Lower leg skin (tissue), 4 donors: ENCODE data around the gene PATL2. TPM values are rescaled to one million over a fixed set of nuclear protein-coding genes. Genes with fewer than 3 reads are reported as not detected.
A peak's percentile ranks its signal among the peaks of the same experiment; 100 is the strongest.
"Not testable (repeated sequence)": the region's sequence is repeated elsewhere in the genome, so short reads cannot be mapped to it uniquely, and the experiment has no call there.

Experiments
- DNase-seq, 2 donors: peaks; one replicate each; pipeline ENCODE4 v3.0.0-alpha.2; 2019; ENCODE audit warnings: low spot score in 2 of 2
- H3K4me3 ChIP-seq: fragments of 200-600 bp; sonication (generic); 2 replicates; pipeline ENCODE4 v1.5.1; 2017; ENCODE audit warnings: mild to moderate bottlenecking, low read depth; ENCODE audit not compliant: poor library complexity, severe bottlenecking
- CTCF ChIP-seq, 3 donors: fragments of 450-650 bp; IDR thresholded peaks; one replicate each; pipeline ENCODE4 v1.5.1; 2016; ENCODE audit warnings: antibody characterized with exemption in 3 of 3, mild to moderate bottlenecking in 3 of 3, moderate library complexity in 2 of 3
- POLR2A ChIP-seq, 2 donors: fragments of 450-650 bp; IDR thresholded peaks; one replicate each; pipeline ENCODE4 v1.6.1; 2016 to 2017; ENCODE audit warnings: antibody characterized with exemption in 2 of 2, mild to moderate bottlenecking in 1 of 2, moderate library complexity in 1 of 2
- WGBS, 2 donors: methylation state at CpG; one replicate each; pipeline ENCODE4 v1.1.5; 2018; 5-methylcytosine and 5-hydroxymethylcytosine counted together
- intact Hi-C: fragments of 100-400 bp; cut with DNase I; formaldehyde crosslinking; loops from one replicate; pipeline ENCODE4 v1.15.0; 2023; ENCODE audit warnings: low total_unique reads
- total RNA-seq, 4 donors: library from RNA; depleted of rRNA; stranded (reverse); fragments of >200 nt; gene quantifications; one replicate each; pipeline ENCODE4 v1.1.0, GENCODE V29; 2016

Gene PATL2
- 1 to 10 TPM in 1 of 4 donors, under 1 TPM in 3; 0.30 to 1.4 (median 0.33) TPM for total RNA-seq

- WGBS, 2 donors, result 0% methylated on average over 37 of the region's 37 CpGs
- intact Hi-C loops, result no loop called here
- no peak for TF ChIP-seq CTCF (IDR thresholded peaks at IDR 0.05)
- peak in 1 of 2 donors; percentile 99 for TF ChIP-seq POLR2A (IDR thresholded peaks at IDR 0.05)
- DNase-seq, result peak; percentile 97 to 99
- H3K4me3 ChIP-seq, result peak within 1 kb of the TSS; percentile 100
Measured at GRCh38 chr15:44711096-44711742, at the start of gene PATL2, which contains the start of gene B2M. Gene PATL2 (minus strand): TSS chr15:44711323. CDS start chr15:44676490, 34,833 bp downstream. Gene B2M (plus strand): TSS chr15:44711517. CDS start chr15:44711547, 30 bp downstream.

GRCh38 chr15:44753345-44753744, 42.2 kb upstream of the PATL2 start:
- no peak for TF ChIP-seq CTCF (IDR thresholded peaks at IDR 0.05)
- no peak for TF ChIP-seq POLR2A (IDR thresholded peaks at IDR 0.05)
- no peak for DNase-seq
- intact Hi-C loops, result no loop called here
- WGBS, 2 donors, result 94 to 97% methylated on average over 1 of the region's 1 CpG
- no peak overlapping the region for H3K4me3 ChIP-seq

- intact Hi-C loops, DNase-seq, H3K4me3 ChIP-seq: not testable (repeated sequence)
- WGBS, 2 donors, result 86 to 92% methylated on average over 2 of the region's 2 CpGs
Measured at GRCh38 chr15:44743454-44743853, 32.3 kb upstream of the PATL2 start.

GRCh38 chr15:44739222-44739847, 28.2 kb upstream of the PATL2 start:
- H3K4me3 ChIP-seq, DNase-seq: not testable (repeated sequence)
- intact Hi-C loops, result loop anchor here (5.0 kb wide), 1 partner anchor 72 kb away; no protein-coding TSS in a partner anchor
- WGBS, 2 donors, result 75 to 87% methylated on average over 22 to 24 of the region's 24 CpGs

- DNase-seq, result no peak
- intact Hi-C loops, result loop anchor here (5.0 kb wide), 1 partner anchor 71 kb away; no protein-coding TSS in a partner anchor
- 69 to 71% methylated on average over 3 of the region's 3 CpGs for WGBS, 2 donors
- TF ChIP-seq POLR2A (IDR thresholded peaks at IDR 0.05) (no peak), CTCF (IDR thresholded peaks at IDR 0.05) (no peak)
- H3K4me3 ChIP-seq, result no peak overlapping the region
Measured at GRCh38 chr15:44738340-44738984, 27.3 kb upstream of the PATL2 start.

- intact Hi-C loops, result loop anchor here (5.0 kb wide), 1 partner anchor 69 kb away; no protein-coding TSS in a partner anchor
Measured at GRCh38 chr15:44736181-44736765, 25.1 kb upstream of the PATL2 start, which contains the start of gene TRIM69. Gene TRIM69 (plus strand): TSS chr15:44736528. CDS start chr15:44736705, 177 bp downstream.

More at GRCh38 chr15:44736181-44736765, 25.1 kb upstream of the PATL2 start, which contains the start of gene TRIM69:
- WGBS, 2 donors, result 72 to 81% methylated on average over 3 of the region's 3 CpGs
- DNase-seq, result no peak
- TF ChIP-seq POLR2A (IDR thresholded peaks at IDR 0.05) (no peak), CTCF (IDR thresholded peaks at IDR 0.05) (no peak)
- H3K4me3 ChIP-seq, result no peak within 1 kb of the TSS
